Fibroblast of skin of right biceps (primary cell): ENCODE measurements around the gene HILPDA.
A peak's percentile ranks its signal among the peaks of the same experiment; 100 is the strongest.
"Not testable (repeated sequence)": the region's sequence is repeated elsewhere in the genome, so short reads cannot be mapped to it uniquely, and the experiment has no call there.

Experiments used
- DNase-seq: peaks from one replicate; pipeline ENCODE4 v3.0.0-alpha.2; 2013

Gene HILPDA

DNA sequence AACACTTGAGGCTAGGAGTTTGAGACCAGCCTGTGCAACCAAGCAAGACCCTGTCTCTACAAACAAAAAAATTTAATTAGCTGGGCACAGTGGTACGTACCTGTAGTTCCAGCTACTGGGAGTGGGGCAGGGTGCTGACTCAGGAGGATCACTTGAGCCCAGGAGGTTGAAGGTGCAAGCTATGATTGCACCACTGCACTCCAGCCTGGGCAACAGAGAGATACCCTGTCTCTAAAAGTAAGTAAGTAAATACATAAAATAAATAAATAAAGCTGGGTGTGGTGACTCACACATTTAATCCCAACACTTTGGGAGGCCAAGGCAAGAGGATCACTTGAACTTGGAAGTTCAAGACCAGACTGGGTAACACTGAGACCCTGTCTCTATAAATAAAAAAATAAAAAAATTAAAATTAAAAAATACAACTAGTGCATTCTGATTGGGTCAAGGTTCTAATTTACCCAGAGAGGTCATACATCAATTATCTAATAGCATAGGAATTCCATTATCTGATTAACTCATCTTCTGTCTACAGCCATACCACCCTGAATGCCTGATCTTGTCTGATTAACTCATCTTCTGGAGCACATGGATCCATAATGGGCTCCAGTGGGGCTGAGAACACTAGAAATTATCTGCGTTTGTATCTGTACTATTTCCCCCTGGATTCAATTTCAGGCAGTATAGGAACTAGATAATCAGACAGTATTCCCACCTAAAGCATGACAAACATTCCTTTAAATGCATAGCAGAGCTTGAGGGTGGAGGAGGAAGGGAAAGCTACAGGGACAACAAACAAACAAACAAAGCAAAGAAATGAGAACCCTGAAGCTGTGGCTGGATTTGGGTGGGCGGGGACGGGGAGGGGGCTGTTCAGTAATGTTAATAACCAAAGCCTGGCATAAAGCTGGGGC lies 21.0 kb upstream of the HILPDA start:
- DNase-seq = peak; percentile 7

DNA sequence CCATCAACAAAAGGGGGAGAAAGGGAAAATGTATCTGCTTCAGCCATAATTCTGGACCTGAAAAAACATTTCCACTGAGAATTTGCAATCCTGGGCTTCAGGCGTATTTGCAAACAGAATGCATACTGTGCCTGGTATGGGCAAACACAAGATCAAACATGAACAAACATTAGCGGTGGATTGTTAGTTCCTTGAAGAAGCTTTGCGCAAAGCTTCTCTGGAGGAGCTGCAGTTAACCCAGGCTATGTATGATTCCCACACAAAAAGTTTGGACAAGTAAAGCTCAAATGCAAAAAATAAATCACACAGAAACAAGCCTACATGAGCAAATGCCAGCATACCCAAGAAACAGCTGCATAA lies 20.4 kb upstream of the HILPDA start:
- DNase-seq = no peak

DNA sequence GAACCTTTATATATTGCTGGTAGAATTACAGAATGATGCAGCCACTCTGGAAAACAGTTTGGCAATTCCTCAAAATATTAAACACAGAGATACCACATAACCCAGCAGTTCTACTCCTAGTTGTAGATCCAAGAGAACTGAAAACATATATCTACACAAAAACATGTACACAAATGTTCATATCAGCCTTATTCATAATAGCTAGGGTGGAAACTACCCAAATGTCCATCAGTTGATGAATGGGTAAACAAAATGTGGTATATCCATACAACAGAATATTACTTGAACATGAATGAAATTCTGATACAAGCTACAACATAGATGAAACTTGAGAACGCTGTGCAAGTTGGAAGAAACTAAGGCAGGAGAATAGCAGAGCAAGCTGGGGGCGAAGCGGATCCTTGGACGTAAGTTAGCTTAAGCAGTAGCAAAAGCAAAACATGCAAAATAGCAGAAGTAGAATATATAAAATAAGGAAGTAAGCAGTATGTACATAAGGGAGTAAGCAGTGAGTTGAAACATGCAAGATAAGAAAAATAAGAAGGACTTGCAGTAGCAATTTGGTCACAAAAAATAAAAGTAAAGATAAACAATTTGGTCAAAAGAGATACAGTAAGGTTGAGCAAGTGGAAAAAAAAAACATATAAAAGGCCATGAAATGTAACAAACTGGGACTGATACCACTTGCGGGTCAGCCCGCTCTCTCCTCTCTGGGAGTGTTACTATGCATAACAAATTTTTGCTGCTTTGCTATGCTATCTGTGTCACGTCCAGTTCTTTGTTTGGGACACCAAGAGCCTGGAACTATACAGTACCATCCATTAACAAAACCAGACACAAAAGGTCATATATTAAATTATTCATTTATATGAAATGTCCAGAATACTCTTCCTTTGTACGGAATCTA lies 18.0 kb upstream of the HILPDA start:
- no peak for DNase-seq

DNA sequence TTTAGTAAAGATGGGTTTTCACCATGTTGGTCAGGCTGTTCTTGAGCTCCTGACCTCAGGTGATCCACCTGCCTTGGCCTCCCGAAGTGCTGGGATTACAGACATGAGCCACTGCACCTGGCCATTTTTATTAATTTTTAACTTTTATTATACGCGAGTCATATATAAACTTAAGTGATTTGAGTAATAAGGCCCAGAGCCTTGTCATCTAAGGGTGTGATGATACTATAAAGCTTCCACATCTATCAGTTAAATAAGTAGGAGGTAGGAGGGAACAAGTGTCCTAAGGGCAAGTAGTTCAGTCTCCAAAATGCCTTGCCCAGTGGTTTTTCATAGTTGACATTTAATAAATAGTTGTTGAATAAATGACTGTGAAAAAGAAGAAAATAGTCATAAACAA lies 13.3 kb upstream of the HILPDA start:
- DNase-seq = no peak

DNA sequence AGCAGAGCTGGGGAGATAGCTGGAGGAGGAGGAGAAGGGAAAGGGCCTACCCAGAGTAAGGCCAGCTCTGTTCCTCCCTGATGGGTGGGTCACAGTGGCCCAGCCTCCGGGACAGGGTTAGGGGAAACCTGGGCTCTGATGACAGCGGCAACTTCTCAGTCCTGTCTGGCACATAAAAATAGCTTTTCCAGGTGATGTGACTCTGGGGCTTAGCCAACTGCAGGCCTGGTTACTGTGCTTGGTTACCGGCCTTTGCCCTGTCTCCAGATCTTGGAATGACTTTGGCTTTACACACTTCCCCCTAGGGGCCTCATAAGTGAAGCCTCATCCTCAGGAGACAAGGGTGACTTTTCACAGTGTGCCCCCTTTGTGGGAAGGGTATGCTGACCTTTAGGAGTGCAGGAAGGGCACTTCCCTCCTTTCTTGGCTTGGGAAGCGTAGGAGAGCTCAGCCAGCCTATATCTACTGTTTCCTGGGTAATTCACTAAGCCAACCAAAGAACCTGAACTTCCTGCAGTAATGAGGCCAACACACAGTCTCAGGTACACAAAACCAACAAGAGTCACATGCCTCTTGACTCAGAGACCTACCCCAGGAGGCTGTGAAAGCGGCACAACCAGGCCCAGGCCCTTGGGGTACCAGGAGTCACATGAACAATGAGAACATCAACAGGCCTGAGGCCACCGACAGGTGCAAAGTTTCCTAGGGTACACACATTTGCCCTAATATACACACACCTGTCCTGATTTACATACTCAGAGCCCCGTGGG lies 11.7 kb upstream of the HILPDA start:
- DNase-seq = no peak

DNA sequence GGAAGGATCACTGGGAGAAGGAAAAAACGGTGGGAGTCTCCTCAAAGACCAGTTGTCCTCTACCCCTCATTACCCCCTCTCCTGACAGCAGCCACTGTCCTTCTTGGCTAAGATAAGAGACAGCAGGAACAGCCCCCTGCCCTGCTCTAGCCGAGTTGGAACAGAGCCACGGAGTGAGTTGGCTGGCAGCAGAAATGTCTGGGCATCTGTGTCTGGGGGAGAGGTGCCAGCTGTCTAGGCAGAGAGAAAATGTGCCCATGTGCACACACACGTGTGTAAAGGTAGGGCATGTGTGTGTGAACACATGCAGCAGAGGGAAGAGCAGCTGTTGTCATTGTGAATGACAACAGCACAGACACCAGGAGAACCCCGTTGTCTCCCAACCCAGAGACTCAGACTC lies 9.4 kb upstream of the HILPDA start:
- DNase-seq = no peak

DNA sequence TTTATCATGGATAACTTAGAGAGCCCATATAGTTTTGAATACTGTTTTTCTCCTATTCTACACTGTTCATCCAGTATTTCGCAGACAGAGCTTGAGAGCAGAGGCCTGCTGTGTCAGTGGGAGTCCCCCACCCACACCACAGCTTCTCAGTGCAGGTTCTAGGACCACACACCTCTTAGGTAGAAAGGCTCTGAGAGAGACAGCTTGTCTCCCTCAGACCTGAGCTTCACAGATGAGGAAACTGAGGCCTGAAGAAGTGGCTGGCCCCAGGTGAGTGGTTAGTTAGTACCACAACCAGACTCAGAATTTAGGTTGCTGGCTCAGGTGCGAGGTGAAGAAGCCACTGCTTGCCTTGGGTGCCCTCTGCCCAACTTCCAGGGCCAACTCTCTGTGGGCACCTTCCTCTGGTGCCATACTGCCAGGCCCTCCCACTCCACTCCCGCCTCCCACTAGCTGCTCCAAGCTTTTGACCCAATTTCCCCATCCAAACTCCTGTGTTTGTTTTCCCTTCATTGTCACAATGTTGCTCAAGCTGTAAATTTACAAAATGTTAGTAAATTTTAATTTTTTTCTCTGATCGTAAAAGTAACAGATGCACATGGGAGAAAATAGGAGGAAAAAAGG lies 7.6 kb upstream of the HILPDA start:
- DNase-seq = no peak

DNA sequence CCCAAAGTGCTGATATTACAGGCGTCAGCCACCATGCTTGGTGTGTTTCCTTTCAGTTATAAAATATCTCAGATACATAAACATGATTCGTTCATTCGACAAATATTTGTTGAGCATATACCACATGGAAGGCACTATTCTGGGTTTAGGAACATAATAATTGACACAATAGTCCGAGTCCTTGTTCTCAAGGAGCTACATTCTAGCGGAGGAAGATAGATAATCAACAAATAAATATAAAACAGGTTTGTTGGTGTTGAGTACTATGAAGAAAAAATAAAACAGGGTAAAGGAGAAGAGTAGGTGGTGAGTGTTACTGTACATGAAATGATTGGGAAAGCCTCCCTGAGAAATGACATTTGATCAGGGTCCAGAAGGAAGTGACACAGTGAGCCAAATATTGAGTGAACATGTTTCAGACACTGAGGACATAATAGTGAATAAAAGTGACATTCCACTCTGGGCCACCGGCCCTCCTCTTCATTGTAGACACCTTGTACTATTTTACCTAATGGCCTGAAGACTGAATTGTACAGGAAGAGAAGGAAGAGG lies 6.9 kb upstream of the HILPDA start:
- DNase-seq = no peak

DNA sequence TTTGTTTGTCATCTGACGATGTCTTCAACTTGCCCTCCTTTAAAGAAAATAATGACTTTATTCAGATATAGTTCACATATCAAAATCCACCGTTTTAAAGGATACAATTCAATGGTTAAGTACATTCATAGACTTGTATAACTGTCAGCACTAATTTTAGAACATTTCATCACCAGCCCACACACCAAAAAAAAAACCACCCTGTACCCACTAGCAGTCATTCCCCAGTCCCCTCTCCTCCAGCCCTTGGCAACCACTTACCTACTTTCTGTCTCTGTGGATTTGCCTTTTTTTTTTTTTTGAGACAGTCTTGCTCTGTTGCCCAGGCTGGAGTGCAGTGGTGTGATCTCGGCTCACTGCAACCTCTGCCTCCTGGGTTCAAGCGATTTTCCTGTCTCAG lies 5.3 kb upstream of the HILPDA start:
- no peak for DNase-seq

DNA sequence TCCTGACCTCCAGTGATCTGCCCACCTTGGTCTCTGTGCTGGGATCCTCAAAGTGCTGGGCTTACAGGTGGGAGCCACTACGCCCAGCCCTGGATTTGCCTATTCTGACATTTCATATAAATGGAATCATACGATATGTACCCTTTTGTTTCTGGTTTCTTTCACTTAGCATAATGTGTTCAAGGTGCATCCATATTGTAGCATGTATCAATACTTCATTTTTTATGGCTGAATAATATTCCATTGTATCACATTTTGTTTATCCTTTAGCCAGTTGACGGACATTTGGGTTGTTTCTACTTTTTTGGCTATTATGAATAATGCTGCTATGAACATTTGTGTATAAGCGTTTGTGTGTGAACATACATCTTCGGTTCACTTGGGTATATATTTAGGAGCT lies 4.8 kb upstream of the HILPDA start:
- no peak for DNase-seq

DNA sequence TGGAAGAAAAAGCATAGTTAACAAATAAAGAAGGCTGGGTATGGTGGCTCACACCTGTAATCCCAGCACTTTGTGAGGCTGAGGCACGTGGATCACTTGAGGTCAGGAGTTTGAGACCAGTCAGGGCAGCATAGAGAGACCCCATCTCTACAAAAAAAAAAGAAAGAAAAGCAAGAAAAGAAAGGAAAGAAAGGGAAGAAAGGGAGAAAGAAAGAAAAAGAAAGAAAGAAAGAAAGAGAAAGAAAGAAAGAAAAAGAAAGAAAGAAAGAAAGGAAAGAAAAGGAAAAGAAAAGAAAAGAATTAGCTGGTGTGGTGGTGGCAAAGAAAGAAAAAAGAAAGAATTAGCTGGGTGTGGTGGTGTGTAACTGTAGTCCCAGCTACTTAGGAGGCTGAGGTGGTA lies 3.1 kb upstream of the HILPDA start:
- DNase-seq = no peak

DNA sequence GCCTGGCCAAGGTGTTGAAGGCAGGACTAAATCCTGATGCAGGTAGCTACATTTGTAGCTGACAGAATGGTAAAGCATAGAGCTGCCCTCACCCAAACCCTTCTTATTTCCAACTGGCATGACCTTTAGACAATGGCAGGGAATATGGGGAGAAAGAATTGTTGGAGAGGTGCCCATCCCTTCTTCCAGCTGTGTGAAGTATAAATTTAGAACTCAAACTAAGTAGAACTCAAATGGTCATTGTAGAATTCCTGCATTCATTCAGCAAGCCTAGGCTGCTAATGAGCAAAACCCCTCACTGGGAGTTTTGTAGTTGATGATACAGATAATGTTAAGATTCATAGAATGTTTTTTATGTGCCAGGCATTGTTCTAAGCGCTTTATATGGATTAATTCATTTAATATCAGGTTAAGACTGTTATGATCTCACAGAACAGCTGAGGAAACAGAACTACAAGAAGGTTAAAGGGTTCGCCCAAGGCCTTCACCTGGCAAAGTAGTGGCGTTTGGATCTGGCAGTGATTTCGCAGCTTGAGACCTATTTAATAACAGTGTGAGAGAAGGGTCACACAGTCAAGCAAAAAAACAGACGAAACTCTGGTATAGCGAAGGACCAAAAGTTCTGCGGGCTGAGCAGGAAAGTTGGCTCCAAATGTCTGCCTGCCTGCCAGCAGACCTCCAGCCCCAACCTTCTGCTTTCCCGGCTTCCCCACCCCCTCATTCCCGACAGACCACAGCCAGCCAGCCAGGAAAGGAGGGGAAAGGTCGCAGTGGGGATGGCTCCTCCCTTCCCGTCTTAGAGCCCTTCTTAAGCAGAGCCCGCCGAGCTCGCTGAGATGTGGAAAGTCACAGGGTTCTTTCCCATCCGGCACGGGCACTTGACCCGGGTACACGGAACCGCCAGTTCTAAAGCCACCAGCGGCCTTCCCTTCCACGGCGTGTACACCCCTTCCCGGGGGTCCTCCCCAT lies 1.6 kb upstream of the HILPDA start:
- DNase-seq = peak; percentile 92

DNA sequence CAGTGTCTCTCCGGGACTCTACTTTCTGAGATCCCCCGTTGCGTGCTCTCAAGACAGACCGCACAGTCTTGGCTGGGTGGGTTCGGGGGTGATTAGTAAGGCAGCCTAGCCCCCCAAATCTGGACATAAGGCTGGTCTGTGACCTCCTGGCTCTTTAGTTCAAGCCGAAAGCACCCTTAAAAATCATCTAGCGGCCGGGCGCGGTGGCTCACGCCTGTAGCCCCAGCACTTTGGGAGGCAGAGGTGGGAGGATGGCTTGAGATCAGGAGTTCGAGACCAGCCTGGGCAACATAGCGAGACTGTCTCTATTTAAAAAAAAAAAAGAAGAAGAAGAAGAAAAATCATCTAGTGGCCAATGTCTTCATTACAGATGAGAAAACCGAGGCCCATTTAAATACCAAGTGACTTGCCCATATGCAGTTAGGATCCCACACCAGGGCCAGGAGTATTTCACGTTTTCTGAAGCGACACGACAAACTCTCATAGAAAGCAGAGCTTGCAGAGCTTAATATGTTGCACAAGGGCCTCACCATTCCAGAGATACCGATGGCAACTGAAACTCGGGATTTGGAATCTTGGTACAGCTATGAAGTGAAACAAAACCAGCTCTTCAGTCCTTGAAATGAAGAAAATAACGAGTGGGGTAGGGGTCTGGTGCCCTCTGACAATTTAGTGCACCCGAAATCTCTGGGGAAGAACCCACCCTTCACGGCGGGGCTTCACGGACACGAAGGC lies 703 bp upstream of the HILPDA start:
- peak; percentile 58 for DNase-seq

DNA sequence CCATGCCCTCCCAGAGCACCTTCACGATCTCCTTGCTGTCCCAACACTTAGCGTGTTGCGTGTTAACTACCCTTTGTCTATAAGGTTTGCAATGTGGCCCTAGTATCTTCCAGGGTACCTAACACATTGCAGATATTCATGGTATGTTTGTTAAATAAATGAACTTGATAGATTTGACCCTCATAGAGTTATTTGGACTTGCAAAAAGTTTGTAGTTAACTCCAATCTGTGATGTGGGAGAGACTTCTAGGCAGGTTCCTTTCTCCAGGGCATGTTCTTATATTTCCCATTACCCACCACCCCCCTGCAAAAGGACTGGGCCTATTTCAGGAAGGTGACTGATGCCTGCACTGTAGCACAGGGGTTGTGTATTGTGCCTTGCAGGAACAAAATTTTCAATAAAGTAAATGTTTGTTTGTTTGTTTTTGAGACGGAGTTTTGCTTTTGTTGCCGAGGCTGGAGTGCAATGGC lies 612 bp downstream of the HILPDA start:
- DNase-seq = no peak

DNA sequence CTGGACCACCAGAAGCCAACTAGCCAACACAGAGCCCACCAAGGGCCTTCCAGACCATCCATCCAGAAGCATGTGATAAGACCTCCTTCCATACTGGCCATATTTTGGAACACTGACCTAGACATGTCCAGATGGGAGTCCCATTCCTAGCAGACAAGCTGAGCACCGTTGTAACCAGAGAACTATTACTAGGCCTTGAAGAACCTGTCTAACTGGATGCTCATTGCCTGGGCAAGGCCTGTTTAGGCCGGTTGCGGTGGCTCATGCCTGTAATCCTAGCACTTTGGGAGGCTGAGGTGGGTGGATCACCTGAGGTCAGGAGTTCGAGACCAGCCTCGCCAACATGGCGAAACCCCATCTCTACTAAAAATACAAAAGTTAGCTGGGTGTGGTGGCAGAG lies 1.7 kb downstream of the HILPDA start:
- DNase-seq = not testable (repeated sequence)

DNA sequence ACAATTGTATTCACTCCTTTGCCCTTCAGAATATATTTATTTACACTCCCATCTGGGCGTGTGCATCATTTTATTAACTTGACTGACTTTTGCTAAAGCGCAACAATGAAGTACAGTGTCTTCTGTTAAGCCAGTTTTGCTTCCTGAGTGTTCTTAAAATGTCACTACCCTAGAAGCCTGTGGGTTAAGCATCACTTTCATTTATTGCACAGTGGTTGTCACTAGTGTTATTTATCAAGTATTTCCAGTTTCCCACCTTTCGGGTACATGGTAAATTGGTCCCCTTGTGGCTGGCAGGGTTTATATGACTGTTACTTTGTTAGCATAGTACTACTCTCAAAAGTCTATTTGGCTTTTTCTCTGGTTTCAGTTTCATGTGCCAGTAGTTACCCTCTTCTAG lies 3.3 kb downstream of the HILPDA start:
- DNase-seq = no peak

DNA sequence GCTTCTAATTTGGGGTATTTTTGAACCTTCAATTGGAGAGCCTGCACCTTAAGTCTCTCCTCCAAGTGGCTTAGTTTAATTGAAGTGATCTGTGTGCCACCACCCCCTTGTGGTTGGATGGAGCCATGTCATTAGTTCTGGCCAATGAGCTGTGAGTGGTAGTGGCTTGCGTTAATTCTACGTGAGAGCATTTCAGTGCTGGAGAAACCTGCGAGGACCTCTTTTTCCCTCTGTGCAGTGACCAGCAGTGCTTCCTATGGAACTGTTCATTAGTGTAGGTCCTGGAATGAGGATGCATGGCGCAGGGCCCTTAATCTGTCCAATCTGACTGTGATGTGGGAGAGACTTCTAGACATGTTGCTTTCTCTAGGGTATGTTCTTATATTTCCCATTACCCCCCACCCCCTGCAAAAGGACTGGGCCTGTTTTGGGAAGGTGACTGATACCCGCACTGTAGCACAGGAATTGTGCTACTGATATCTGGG lies 3.8 kb downstream of the HILPDA start:
- DNase-seq = peak; percentile 70

DNA sequence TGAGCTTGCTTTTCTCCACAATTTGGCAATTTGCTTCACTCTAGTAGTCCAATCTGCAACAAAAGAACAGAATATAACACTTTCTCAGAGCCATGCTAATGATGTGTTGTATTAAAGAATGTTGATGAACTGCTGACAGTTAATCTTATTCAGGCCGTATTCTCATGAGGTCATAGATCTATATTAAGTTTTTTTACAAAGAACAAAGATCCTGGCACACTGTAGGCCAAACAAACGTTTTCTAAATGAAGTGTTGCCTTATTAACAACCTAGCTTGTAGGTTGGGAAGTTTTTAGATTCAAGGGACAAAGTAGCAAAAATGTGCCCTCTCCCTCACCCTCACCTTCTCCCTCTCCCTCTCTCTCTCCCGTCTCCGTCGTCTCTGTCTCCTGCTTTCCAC lies 6.8 kb downstream of the HILPDA start:
- no peak for DNase-seq

DNA sequence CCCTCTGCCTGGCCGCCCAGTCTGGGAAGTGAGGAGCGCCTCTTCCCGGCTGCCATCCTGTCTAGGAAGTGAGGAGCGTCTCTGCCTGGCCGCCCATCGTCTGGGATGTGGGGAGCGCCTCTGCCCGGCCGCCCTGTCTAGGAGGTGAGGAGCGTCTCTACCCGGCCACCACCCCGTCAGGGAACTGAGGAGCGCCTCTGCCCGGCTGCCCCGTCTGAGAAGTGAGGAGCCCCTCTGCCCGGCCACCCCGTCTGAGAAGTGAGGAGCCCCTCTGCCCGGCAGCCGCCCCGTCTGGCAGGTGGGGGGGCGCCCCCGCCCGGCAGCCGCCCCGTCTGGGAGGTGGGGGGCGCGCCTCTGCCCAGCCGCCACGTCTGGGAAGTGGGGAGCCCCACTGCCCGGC lies 7.7 kb downstream of the HILPDA start:
- DNase-seq = not testable (repeated sequence)

DNA sequence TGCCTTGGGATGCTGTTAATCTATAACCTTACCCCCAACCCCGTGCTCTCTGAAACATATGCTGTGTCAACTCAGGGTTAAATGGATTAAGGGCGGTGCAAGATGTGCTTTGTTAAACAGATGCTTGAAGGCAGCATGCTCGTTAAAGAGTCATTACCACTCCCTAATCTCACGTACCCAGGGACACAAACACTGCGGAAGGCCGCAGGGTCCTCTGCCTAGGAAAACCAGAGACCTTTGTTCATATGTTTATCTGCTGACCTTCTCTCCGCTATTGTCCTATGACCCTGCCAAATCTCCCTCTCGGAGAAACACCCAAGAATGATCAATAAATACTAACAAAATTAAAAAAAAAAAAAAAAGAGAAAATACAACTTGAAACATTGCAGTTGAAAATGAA lies 8.3 kb downstream of the HILPDA start:
- DNase-seq = not testable (repeated sequence)
